Kidney (tissue), 14 donors: ENCODE data around the gene SLC35A4. TPM values are rescaled to one million over a fixed set of nuclear protein-coding genes. Genes with fewer than 3 reads are reported as not detected.
"Not testable (repeated sequence)": the region's sequence is repeated elsewhere in the genome, so short reads cannot be mapped to it uniquely, and the experiment has no call there.

Experiments used
- DNase-seq, 5 donors: peaks; one replicate each; pipeline ENCODE4 v3.0.0-alpha.2; 2013 to 2020
- FAIRE-seq: peaks from 2 replicates; lab custom pipeline; 2012; peaks lifted over from hg19 to GRCh38; lab: Jason Lieb, UNC
- H3K27ac ChIP-seq, 2 donors: one replicate each; pipeline ENCODE4 v1.7.0; 2013; ENCODE audit warnings: low read depth in 2 of 2, low read length in 2 of 2, inconsistent platforms in 1 of 2
- H3K27me3 ChIP-seq: one replicate; pipeline ENCODE4 v1.7.1; 2013; ENCODE audit warnings: low read length, inconsistent platforms; ENCODE audit not compliant: control insufficient read depth, insufficient read depth
- H3K36me3 ChIP-seq, 3 donors: one replicate each; pipeline versions ENCODE4 v1.7.0 to v1.7.1; 2013; ENCODE audit warnings: low read length in 3 of 3, control low read depth in 1 of 3, inconsistent platforms in 1 of 3; ENCODE audit not compliant: insufficient read depth in 3 of 3, control insufficient read depth in 2 of 3
- H3K4me1 ChIP-seq, 3 donors: one replicate each; pipeline versions ENCODE4 v1.7.0 to v1.7.1; 2013; ENCODE audit warnings: low read length in 3 of 3, inconsistent platforms in 1 of 3, low read depth in 1 of 3; ENCODE audit not compliant: control insufficient read depth in 2 of 3, insufficient read depth in 2 of 3
- H3K4me3 ChIP-seq, 3 donors: one replicate each; pipeline versions ENCODE4 v1.7.0 to v1.8.1; 2013; ENCODE audit warnings: low read length in 3 of 3, control low read depth in 1 of 3, inconsistent platforms in 1 of 3
- H3K9ac ChIP-seq, 3 donors: one replicate each; pipeline versions ENCODE4 v1.7.0 to v1.7.1; 2013; ENCODE audit warnings: low read length in 3 of 3, control low read depth in 1 of 3, inconsistent platforms in 1 of 3
- H3K9me3 ChIP-seq, 3 donors: one replicate each; pipeline versions ENCODE4 v1.7.0 to v1.7.1; 2013; ENCODE audit warnings: low read length in 3 of 3, control low read depth in 1 of 3, inconsistent platforms in 1 of 3; ENCODE audit not compliant: control insufficient read depth in 2 of 3, insufficient read depth in 1 of 3
- intact Hi-C: fragments of 100-400 bp; cut with DNase I; formaldehyde crosslinking; loops from one replicate; pipeline ENCODE4 v1.11.1; 2022
- polyA plus RNA-seq: library from polyadenylated mRNA; stranded (reverse); fragments of 350-450 nt; fragmentation: Illumina TruSeq; extraction: RNeasy Lipid Tissue Mini Kit (QIAGEN cat#74804); gene quantifications from one replicate; pipeline ENCODE4 v1.2.3, GENCODE V29; 2014; ENCODE audit warnings: low read depth, low replicate concordance; ENCODE audit not compliant: insufficient read depth
- total RNA-seq: library from RNA; stranded (reverse); fragmentation: NEBNext Ultra II Directional; extraction: Animal tissue kit (Norgen Biotek cat#: 25700); gene quantifications from one replicate; pipeline ENCODE4 v1.2.1, GENCODE V29; 2021
- TF ChIP-seq, protein P1 (sequence below): IDR thresholded peaks from 3 replicates; pipeline ENCODE4 v1.5.1; 2012; ENCODE audit warnings: mild to moderate bottlenecking, moderate library complexity, borderline replicate concordance; ENCODE audit not compliant: insufficient read depth; ENCODE audit errors: extremely low read depth
- donor health status: control.
- donor health status: control.
- donor health status: control.
- donor health status: control.
- donor health status: control.
- donor health status: DM: yes; HTN: yes; CAD: no.
- donor health status: Normal renal cell carcinoma (clear cell type).

The SLC35A4 gene
- total and polyA plus RNA-seq, 2 donors from 2014 or later = 71.2 to 89.9 TPM

DNA sequence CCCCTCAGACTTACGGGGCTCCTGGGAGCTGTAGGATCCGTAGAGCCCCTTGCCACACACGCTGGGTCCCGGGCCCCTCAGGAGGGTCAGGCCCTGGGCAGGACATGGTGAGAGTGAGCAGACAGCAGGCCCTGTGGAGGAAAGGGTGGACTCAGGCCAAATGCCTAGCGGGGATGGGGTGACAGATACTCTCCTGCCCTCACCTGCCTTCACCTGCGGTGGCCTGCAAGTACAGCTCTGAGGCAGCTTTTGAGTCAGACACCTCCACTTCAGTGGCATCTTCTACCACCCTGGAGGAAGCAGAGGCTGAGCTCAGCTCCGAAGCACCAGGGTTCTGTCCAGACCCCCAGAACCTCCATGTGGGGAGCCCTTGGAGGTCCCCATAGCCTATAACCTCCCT lies 26.2 kb downstream of the SLC35A4 start:
- FAIRE-seq (no peak), DNase-seq (no peak)
- Histone ChIP-seq H3K27ac (no peak overlapping the region), H3K9ac (no peak overlapping the region), H3K36me3 (no peaks in the 10 kb centered on the region), H3K4me3 (no peak overlapping the region), H3K4me1 (no peaks in the 10 kb centered on the region), H3K9me3 (no peaks in the 10 kb centered on the region), H3K27me3 (no peaks in the 10 kb centered on the region)
- TF ChIP-seq, protein P1, sequence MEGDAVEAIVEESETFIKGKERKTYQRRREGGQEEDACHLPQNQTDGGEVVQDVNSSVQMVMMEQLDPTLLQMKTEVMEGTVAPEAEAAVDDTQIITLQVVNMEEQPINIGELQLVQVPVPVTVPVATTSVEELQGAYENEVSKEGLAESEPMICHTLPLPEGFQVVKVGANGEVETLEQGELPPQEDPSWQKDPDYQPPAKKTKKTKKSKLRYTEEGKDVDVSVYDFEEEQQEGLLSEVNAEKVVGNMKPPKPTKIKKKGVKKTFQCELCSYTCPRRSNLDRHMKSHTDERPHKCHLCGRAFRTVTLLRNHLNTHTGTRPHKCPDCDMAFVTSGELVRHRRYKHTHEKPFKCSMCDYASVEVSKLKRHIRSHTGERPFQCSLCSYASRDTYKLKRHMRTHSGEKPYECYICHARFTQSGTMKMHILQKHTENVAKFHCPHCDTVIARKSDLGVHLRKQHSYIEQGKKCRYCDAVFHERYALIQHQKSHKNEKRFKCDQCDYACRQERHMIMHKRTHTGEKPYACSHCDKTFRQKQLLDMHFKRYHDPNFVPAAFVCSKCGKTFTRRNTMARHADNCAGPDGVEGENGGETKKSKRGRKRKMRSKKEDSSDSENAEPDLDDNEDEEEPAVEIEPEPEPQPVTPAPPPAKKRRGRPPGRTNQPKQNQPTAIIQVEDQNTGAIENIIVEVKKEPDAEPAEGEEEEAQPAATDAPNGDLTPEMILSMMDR = no peak
- intact Hi-C loops = no loop called here

DNA sequence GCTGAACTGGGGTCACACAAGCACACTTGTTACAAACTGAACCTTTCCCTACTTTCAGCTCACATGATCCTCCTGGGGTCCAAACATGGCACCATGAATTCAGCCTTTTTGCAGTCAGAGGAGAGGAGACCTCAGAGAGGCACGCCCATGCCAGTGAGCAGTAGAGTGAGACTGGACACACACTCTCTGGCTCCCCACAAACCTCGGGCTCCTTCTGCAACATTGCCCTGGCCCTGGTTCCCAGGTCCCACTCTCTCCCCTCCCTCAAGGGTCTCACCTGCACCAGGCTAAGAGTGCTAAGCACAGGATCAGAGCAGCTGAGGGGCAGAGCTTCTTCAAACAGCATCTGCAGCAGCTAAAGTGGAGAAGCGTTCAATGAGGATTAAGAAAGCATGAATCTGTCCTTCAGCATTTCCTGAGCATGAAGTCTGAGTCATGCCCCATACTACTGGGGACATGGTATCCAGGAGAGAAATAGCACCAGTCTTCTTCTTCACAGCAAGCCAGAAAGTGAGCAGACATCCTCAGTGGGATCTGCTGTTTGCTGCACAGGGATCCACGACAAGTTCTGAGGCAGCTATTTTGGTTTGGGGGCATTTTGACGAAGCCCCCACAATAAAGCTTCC lies 27.2 kb downstream of the SLC35A4 start:
- H3K27me3 ChIP-seq = no peaks in the 10 kb centered on the region
- intact Hi-C loops = no loop called here
- DNase-seq (no peak), FAIRE-seq (no peak)
- no peaks in the 10 kb centered on the region for H3K9me3 ChIP-seq
- H3K36me3 ChIP-seq = no peaks in the 10 kb centered on the region
- no peak overlapping the region for H3K9ac ChIP-seq
- no peak overlapping the region for H3K27ac ChIP-seq
- TF ChIP-seq, protein P1 = no peak
- H3K4me3 ChIP-seq = no peak overlapping the region
- H3K4me1 ChIP-seq = peaks cover 0 to 5% (median 0%) of the 10 kb centered on the region in 3 donors

DNA sequence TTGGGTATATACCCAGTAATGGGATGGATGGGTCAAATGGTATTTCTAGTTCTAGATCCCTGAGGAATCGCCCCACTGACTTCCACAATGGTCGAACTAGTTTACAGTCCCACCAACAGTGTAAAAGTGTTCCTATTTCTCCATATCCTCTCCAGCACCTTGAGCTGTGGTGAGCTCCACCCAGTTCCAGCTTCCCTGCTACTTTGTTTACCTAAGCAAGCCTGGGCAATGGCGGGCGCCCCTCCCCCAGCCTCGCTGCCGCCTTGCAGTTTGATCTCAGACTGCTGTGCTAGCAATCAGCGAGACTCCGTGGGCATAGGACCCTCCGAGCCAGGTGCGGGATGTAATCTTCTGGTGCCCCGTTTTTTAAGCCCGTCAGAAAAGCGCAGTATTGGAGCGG lies 28.4 kb downstream of the SLC35A4 start:
- H3K36me3 ChIP-seq, H3K27ac ChIP-seq, H3K9me3 ChIP-seq, DNase-seq, H3K4me1 ChIP-seq, H3K4me3 ChIP-seq, FAIRE-seq, H3K27me3 ChIP-seq, intact Hi-C loops, H3K9ac ChIP-seq: not testable (repeated sequence)

DNA sequence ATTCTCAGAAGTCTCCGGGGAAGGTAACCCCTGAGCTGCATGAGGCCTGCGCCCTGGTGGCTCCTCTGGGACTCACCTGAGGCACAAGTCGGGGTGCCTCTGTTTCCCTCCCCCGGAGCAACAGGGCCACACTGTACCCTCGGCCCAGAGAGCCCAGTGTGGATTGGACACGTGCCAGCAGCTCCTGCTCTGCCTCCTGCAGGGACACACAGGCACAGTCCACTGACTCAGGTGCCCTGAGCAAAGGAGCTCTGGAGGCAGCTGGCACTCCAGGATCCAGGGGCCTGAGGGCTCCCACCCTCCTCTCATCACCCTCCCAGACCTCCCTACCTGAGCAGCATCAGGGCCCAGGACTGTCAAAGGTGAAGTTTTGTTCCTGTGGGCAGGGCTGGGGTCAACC lies 29.5 kb downstream of the SLC35A4 start:
- no peaks in the 10 kb centered on the region for H3K36me3 ChIP-seq
- no peak for FAIRE-seq
- no peak overlapping the region for H3K27ac ChIP-seq
- no peak overlapping the region for H3K4me3 ChIP-seq
- H3K4me1 ChIP-seq = peaks cover 0 to 5% (median 0%) of the 10 kb centered on the region in 3 donors
- H3K9me3 ChIP-seq = no peaks in the 10 kb centered on the region
- no peaks in the 10 kb centered on the region for H3K27me3 ChIP-seq
- DNase-seq = no peak
- intact Hi-C loops = no loop called here
- TF ChIP-seq, protein P1 = no peak
- no peak overlapping the region for H3K9ac ChIP-seq
